Activated CD8-positive, alpha-beta memory T cell treated with anti-CD3 and anti-CD28 coated beads for 1 hour (primary cell): Measurements from ENCODE around the gene UPK3B.
"Not testable (repeated sequence)": the region's sequence is repeated elsewhere in the genome, so short reads cannot be mapped to it uniquely, and the experiment has no call there.

Source experiments
- DNase-seq, 2 donors: peaks; one replicate each; pipeline ENCODE4 v3.0.0-alpha.2; 2020; ENCODE audit warnings: low read depth in 1 of 2; ENCODE audit errors: extremely low read depth in 1 of 2

Gene UPK3B

DNA sequence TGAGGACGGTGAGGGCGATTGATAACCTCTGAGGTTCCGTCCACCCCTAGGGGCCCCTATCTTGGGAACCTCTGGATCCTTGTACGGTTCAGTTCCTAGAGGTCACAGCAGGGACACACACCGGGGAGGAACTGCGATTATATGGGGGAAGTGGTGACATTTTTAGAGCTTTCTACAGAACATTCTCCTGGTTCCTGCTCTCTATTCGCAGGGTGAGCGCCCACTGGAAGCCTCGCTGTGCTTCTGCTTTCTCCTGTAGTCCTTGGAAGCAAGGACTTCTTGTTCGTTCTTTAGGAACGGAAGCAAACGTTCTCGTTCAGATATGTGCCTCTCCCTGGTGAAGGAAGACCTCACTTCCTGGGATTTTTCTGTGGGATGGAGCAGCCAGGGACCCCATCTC is 22.4 kb upstream of the UPK3B start:
- DNase-seq: not testable (repeated sequence)

DNA sequence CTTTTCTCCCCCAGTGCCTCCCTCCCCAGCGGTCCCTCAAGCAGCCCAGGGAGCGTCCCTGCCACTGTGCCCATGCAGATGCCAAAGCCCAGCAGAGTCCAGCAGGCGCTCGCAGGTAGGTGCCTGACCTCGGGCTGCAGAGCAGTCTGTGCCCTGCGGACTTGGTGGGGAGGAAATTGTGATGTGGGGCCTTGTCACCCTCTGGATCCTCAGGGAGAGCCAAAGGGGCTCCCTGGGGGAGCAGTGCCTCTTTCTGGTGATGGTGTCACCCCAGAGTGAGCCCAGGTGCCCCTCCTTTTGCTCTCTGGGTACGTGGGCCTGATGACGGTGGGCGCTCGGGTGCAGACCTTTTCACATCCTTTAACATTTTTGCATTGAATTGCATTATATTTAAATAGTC is 18.2 kb upstream of the UPK3B start:
- DNase-seq: not testable (repeated sequence)

DNA sequence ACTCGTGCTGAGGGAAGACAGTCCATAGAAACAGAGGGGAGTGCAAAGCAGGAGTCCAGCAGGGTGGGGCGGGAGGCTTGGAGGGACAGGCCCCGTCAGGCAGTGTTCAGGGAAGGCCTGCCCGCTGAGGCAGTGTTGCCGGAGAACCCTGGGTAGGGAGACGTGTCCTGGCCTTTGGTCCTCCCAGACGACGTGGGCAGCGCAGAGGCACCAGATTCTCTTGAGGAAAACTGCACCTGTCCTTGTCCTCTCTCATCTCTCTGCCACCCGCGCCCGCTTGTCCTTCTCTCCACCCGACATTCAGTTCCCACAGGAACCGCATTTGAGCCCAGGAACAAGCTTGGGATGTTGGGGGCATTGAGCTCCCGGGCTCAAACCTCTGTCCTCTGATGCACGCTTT is 14.6 kb upstream of the UPK3B start:
- not testable (repeated sequence) for DNase-seq

DNA sequence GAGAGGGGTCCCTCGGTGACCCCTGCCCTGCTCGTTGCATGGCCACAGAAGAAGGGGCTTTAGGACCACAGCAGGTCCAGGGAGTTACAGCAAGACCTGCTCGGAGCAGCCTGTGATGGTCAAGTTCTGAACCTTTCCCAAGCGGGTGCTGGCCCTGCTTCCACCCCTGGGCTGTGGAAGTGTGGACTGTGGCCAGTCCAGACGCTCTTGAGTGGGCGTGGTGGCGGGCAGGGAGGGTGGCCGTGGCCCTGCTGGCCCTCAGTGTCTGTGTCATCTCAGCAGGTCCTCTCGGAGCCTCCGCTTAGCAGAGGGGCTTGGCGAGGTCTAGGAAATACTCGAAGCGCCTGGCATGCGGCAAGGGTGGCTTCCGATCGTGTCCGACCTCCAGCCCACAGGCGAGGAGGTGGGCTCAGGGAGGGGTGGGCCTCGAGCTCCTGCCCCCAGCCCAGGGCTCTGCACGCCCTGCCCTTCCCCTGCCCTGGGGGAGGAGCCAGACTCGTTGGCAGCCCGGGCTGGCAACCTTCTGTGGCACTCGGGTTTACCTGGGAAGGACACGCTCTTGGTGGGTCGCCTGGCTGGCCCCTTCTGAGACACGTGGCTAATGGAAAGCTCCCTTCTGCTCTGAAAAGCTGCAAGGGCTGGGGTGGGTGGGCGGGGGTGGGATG is 12.3 kb upstream of the UPK3B start:
- DNase-seq: not testable (repeated sequence)

DNA sequence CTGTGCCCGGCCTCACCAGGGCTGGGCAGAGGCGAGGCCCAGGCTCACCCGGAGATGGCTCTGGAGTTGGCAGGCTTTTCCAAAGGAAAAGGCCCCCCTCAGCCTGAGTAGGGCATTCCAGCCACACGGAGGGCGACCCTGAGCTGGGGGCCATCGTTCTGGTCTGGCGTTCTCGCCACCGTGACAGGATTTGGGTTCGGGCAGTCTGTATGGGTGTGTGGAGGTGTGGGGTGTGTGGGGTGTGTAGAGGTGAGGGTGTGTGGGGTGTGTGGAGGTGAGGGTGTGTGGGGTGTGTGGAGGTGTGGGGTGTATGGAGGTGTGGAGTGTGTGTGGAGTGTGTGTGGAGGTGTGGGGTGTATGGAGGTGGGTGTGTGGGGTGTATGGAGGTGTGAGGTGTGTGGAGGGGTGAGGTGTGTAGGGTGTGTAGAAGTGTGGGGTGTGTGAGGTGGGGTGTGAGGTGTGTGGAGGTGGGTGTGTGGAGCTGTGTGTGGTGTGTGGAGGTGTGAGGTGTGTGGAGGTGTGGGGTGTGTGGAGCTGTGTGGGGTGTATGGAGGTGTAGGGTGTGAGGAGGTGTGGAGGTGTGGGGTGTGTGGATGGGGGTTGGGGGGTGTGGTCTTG is 11.7 kb upstream of the UPK3B start:
- not testable (repeated sequence) for DNase-seq

DNA sequence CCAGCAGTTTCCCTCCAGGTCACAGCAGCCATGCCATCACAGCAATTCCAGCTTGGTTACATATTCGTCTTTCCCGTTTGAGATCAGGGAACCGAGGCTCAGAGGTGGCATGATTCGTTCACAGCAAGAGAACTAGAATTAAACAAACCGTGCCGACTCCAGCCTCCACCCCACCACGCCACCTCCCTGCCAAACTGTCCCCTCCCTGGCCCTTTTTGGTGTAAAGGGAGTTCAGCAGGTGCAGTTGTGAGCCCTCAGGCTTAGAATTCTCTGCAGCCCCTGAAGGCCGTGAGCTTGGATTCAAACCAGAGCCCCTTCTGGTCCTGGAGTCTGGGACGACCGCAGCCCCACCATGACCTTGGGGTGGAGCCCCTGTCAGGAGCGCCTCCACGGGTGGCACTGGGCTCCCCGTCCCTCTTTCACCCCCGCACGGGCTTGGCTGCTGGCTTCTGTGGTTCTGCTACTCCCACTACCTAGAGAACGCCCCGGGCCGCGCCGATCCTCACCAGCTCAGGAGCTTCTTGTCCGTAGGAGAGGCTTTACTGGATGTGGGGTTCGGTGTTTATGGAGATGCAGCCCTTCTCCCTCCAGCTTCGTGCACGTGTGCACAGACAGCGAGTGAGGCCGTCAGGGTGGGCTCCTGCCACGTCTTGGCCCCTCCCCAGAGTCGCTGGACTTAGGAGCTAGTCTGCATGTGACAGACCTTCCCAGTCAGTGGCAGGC is 11.0 kb upstream of the UPK3B start:
- not testable (repeated sequence) for DNase-seq

DNA sequence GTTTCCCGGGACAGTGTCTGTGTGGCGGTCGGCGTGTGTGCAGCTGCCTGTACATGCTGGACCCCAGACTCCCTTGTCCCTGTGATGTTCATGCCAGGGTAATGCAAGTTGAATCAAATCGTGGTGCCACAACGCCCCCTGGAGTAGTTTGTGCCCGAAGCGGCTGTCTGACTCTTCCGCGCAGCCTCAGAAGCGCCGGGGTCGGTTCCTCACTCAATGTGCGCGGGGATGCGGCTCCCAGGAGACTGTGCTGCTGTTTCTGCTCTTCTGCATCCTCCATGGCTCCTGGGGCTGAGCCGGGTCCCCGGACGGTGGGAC is 10.5 kb upstream of the UPK3B start:
- DNase-seq: not testable (repeated sequence)

DNA sequence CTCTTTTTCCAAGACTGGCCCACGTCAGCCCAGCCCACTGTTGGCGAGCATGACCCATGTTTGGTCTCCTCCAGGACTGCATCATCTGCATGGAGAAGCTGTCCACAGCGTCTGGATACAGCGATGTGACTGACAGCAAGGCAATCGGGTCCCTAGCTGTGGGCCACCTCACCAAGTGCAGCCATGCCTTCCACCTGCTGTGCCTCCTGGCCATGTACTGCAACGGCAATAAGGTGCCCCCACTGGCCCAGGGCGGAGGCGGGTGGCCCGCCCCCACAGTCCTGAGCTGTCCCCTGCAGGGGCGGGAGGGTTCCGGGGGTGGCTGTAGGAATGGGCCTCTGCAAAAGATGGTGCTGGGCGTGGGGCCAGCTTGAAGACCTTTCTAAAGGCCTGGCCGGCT is 8.1 kb upstream of the UPK3B start:
- DNase-seq: not testable (repeated sequence)

DNA sequence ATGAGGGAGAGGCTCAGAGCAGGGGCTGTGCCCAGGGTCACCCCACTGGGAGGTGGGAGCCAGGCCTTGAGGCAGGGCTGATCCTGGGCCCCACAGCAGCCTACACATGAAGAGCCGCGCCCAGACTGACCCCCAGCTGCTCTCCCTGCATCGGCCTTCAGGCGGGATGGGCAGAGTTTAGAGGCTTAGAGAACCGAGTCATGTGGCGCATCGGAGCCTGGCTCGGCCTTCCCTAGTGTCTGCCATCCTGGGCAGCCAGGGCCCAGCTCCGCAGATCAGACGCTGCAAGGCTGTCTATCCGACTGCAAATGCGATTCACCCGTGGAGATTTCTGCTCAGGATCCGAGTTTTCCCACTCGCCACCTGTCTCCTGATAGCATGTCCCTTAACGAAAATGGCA is 7.5 kb upstream of the UPK3B start:
- DNase-seq: not testable (repeated sequence)

DNA sequence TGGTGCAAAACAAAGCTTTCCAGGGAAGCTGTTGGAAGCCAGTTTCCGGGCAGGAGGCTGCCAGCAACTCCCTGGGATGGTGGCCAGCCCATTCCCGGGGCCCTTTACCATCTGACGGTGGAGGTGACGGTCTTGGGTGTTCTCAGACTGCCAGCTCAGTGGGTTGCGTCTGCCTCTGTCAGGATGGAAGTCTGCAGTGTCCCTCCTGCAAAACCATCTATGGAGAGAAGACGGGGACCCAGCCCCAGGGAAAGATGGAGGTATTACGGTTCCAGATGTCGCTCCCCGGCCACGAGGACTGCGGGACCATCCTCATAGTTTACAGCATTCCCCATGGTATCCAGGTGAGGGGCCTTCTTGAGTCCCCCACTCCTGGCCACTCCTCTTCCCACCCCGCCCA is 7.1 kb upstream of the UPK3B start:
- not testable (repeated sequence) for DNase-seq

DNA sequence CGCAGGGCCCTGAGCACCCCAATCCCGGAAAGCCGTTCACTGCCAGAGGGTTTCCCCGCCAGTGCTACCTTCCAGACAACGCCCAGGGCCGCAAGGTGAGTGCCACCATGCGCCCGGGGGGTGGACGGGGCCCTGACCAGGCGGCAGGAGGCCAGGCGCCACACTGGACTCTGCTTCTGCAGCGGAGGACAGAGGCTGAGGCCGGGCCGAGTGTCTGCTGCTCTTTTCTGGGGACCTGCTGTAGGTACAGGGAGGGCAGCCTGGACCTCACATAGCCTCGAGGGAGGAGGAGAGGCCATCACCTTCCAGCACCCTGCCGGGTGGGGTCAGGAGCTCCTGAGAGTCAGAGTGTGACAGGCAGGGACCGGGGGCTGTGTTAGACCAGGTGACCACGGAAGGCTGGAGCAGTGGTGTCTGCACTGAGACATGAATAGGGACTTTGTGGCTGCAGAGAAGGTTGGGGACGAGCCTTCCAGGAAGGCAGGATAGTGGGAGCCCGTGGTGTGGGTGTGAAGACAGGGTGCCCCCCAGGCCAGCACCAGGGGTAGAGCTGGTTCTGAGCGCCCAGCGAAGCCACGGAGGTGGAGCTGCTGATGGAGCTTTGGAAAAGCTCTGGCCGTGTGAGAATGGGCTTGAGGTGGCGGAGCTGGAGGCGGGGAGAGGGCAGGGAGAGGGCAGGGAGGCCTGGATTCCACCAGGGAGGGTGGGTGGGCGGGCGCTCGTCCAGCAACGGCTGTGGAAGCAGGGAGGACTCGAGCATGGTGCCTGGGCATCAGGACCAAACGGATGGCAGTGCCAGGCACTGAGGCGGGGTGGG is 5.8 kb upstream of the UPK3B start:
- not testable (repeated sequence) for DNase-seq

DNA sequence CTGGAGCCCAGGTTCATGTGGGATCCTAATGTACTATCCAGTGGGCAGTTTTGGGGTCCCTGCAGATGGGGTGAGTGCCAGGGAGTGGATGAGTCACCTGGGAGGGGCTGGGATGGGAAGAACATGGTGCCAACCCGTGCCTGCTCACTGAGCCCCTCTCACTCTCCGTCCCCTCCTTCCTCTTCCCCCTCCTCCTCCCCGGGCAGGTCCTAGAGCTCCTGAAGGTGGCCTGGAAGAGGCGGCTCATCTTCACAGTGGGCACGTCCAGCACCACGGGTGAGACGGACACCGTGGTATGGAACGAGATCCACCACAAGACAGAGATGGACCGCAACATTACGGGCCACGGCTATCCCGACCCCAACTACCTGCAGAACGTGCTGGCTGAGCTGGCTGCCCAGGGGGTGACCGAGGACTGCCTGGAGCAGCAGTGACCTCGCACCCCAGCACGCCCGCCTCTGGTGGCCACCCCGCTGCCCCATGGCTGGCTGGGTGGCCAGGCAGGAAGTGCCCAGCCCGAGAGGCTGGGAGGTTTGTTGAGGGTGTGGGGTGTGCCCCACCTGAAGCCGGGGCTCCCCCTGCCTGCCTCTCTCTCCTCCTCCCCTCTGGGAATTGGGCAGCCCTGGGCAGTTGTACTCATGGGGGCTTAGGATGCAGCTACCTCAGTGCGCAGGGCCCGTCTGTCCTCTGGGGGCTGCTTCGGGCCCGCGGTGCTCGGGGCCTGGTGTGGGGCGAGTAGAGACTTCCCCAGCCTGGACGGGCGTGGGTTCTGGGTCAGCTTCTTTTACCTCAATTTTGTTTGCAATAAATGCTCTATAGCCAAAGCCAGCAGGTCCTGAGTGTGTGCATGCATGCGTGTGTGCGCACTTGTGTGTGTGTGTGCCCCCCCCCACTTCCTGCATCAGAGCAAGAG is 4.9 kb upstream of the UPK3B start:
- no peak for DNase-seq

DNA sequence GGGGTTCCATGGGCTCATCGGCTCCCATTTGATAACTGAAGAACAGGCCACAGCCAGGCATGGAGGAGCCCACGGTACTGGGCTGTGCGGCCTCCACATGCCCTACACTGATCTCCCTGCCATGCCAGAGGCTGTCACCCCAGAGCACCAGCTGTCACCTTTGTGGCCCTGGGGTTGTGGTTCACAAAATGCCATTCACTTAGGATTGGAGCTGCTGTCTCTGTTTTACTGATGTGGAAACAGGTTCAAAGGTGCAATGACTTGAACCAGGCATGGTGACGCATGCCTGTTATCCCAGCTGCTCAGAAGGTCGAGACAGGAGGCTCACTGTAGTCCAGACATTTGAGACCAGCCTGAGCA is 4.3 kb upstream of the UPK3B start:
- DNase-seq: no peak

DNA sequence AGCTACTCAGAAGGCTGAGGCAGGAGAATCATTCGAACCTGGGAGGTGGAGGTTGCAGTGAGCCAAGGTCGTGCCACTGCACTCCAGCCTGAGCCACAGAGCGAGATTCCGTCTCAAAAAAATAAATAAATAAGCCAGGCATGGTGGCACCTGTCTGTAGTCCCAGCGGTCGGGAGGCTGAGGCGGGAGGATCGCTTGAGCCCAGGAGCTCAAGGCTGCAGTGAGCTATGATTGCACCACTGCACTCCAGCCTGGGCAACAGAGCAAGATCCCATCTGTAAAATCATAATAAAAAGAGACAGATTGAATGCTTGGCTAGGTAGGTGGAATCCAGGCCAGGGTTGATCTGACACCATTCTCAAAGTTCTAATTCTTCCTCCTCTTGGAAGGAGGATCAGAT is 3.7 kb upstream of the UPK3B start:
- DNase-seq: not testable (repeated sequence)

DNA sequence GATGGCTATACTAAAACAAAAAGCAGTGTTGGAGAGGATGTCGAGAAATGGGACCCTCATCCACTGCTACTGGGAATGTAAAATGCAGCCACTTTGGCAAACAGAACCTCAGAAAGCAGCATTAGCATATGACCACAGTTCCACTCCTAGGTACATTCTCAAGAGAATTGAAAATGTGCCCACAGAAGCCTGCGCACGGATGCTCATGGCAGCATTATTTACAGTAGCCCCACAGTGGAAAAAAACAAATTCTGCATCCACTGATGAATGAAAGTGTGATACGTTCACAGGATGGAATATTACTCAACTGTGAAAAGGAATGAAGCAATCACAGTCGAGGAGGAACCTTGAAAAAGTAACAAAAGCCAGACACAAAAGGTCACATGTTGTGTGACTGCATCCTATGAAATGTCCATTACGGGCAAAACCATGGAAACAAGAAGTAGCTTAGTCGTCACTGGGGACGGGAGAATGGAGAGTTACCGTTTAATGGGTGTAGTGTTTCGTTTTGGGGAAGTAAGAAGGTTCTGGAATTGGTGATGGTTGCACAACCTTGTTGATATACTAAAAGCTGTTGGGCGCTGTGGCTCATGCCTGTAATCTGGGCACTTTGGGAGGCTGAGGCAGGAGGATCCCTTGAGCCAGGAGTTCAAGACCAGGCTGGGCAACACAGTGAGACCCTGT is 2.5 kb upstream of the UPK3B start:
- no peak for DNase-seq

DNA sequence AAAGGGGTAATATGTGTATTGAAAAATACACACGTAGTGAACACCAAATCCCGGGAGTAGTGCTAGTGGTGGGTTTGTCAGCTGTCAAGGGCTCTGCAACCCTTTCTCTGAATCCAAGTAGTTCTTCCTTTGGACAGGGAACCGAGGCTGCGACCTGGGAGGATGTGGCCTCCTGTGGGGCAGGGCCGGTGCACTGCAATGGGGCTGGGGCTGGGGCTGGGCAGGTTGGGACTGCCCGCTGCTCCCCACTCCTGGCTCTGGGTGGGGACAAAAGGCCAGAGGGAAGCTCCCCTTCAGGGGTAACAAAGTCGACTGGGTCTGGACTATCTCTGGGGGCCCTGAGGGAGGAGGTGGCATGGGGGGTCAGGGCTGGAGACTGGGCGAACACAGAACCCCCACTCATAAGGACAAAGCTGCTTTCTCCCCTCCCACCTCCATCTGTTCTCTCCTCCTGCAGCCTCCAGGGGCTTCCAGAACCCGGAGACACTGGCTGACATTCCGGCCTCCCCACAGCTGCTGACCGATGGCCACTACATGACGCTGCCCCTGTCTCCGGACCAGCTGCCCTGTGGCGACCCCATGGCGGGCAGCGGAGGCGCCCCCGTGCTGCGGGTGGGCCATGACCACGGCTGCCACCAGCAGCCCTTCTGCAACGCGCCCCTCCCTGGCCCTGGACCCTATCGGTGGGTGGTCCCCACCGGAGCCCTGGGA is 1.0 kb downstream of the UPK3B start:
- DNase-seq: not testable (repeated sequence)

DNA sequence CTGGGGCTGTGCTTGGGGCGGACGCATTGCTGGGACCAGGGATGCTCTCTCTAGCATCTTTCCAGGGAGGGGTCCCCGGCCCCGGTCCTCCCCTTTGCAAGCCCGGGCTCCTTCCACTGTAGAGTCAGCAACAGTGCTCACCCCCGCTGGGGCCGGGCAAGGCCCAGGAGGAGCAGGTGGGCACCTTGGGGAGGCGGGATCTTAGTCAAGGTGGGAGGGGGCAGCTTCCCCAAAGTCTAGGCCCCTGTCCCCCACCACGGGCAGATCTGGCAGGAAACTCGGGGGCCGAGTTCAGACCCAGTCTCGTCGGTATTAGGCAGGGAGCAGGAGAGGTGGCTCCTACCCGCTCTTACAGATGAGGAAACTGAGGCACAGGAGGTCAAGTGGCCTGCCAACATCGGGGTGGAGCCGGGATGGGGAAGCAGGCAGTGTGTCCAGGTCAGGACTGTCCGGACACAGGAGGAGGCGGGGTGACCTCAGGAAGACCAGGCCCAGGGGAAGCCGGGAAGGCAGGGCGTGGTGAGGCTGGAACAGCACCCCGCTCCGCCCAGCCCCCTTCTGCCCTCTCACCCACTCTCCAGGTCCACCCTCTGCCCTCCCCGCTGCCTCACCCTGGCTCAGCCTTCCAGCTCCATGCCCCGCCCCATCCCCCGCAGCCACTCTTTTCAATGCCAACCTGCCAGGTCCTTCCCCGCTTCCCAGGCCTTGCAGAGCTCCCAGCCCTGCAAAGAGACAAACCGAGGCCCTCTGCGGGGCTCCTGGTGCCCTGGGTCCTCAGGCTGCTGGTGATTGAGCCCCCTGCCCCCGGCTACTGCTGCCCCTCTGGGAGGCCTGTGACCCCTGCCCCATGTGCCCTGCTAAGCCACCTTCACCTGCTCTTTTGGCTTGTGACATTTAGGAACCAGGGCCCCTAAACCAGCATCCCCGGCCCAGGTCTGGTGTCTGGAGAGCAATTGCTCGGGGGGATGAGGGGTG is 1.8 kb downstream of the UPK3B start:
- not testable (repeated sequence) for DNase-seq
